ENCODE results near the gene RASA1.

DNA sequence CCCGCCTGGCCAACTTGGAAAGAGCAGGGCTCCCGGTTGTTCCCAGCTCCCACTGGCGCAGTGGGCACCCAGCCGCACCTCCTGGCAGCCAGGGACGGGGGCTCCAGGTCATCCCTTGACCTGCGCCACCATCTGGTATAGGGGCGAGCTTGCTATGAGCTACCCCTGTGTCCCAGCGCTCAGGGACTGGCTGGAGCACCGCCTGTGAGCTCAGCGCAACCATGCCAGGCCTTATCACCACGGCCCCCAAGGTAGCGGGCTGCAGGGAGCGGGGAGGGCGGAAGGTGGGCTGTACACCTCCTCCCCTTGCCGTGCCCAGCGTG lies 15.4 kb upstream of the RASA1 start:
- TF ChIP-seq, protein P1, sequence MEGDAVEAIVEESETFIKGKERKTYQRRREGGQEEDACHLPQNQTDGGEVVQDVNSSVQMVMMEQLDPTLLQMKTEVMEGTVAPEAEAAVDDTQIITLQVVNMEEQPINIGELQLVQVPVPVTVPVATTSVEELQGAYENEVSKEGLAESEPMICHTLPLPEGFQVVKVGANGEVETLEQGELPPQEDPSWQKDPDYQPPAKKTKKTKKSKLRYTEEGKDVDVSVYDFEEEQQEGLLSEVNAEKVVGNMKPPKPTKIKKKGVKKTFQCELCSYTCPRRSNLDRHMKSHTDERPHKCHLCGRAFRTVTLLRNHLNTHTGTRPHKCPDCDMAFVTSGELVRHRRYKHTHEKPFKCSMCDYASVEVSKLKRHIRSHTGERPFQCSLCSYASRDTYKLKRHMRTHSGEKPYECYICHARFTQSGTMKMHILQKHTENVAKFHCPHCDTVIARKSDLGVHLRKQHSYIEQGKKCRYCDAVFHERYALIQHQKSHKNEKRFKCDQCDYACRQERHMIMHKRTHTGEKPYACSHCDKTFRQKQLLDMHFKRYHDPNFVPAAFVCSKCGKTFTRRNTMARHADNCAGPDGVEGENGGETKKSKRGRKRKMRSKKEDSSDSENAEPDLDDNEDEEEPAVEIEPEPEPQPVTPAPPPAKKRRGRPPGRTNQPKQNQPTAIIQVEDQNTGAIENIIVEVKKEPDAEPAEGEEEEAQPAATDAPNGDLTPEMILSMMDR (conservative IDR thresholded peaks at IDR 0.05; ENCODE audit: low read depth in 2 of 2): 0 out of 4 replicates have a peak, but pooled peaks of 1 of the 2 experiments have one; percentile 4
- no peak for TF ChIP-seq EZH2 (IDR thresholded peaks at IDR 0.05; ENCODE audit: low read depth, unreplicated experiment)
- no peak for TF ChIP-seq POLR2AphosphoS5 (IDR thresholded peaks at IDR 0.05; ENCODE audit: low read depth)
- TF ChIP-seq ZNF331 (CRISPR knock-in tag; IDR thresholded peaks at IDR 0.05; ENCODE audit: low read depth): no peak
- TF ChIP-seq ZNF114 (CRISPR knock-in tag; IDR thresholded peaks at IDR 0.05): no peak
- no peak for TF ChIP-seq STAT1 (IDR thresholded peaks at IDR 0.05; ENCODE audit: unreplicated experiment)
- no peak for TF ChIP-seq JUNB (IDR thresholded peaks at IDR 0.05; ENCODE audit: unreplicated experiment)
- no peak for TF ChIP-seq EZH2phosphoT487 (IDR thresholded peaks at IDR 0.05; ENCODE audit: unreplicated experiment)
